Forelimb muscle (tissue), 1 donor: ENCODE results near the gene DNAJC12. TPM values are rescaled to one million over a fixed set of nuclear protein-coding genes. Genes with fewer than 3 reads are reported as not detected.
"Not testable (repeated sequence)": the region's sequence is repeated elsewhere in the genome, so short reads cannot be mapped to it uniquely, and the experiment has no call there.

Experiments used
- DNase-seq: peaks from one replicate; pipeline ENCODE4 v3.0.0-alpha.2; 2013; ENCODE audit warnings: low read depth
- polyA plus RNA-seq: library from polyadenylated mRNA; unstranded; fragments of 120-200 nt; gene quantifications from one replicate; pipeline ENCODE4 v1.2.1, GENCODE V29; 2013; ENCODE audit not compliant: insufficient read length

The DNAJC12 gene
- polyA plus RNA-seq, 1 donor: 5.6 TPM

GRCh38 chr10:67839951-67840350 is 2.0 kb upstream of the DNAJC12 start:
- DNase-seq: no peak

DNA sequence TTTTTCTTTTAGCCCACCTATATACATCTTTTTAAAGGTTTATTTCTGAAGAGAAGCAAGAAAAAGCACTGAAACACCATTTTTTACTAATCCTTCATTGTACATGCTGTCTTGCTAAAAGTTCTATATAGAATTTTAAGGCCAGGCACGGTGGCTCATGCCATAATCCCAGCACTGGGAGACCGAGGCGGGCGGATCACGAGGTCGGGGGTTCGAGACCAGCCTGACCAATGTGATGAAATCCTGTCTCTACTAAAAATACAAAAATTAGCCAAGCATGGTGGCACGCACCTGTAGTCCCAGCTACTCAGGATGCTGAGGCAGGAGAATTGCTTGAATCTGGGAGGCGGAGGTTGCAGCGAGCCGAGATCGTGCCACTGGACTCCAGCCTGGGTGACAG is 1.5 kb upstream of the DNAJC12 start:
- not testable (repeated sequence) for DNase-seq

DNA sequence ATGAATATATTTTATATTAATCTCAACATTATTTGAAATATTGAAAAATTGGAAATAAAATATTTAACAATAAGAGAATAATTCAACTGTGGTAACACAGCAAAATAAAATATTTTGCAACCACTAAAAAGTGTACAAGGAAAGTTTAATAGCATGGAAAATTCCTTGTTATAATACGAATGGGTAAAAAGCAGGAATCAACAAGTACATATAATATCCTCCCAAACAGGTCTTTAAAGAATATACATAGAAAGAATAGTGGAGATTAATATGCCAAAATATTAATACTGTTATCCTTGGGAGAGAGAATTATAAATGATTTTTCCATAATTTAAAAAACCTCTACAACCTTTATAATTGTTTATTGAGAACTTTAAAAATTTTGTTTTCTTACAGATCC is 1.0 kb downstream of the DNAJC12 start:
- no peak for DNase-seq

GRCh38 chr10:67836488-67836887 is 1.5 kb downstream of the DNAJC12 start:
- no peak for DNase-seq

GRCh38 chr10:67835541-67836394 is 2.2 kb downstream of the DNAJC12 start:
- not testable (repeated sequence) for DNase-seq

GRCh38 chr10:67834375-67834774 is 3.6 kb downstream of the DNAJC12 start:
- DNase-seq: no peak

GRCh38 chr10:67827811-67828210 is 10.2 kb downstream of the DNAJC12 start:
- no peak for DNase-seq

GRCh38 chr10:67819768-67820204 is 18.2 kb downstream of the DNAJC12 start:
- DNase-seq: no peak

DNA sequence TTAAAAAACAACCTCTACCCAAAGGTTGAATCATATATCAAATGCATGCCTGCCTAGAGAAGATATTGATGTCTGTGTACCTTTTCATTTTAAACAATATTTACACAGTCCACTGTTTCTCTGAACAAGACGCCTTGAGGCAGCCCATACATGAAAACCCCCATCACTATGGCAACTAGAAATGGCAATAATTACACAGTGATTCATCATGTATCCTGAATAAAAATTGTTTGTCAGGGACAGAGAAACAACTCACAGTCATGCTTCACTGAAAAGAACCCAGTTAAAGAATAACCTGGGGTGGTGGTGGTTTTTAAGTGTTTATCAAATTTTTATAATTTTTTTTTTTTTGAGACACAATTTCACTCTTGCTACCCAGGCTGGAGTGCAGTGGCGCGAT is 19.7 kb downstream of the DNAJC12 start:
- no peak for DNase-seq

- no peak for DNase-seq
Measured at GRCh38 chr10:67816719-67817118, 21.3 kb downstream of the DNAJC12 start.

- no peak for DNase-seq
Measured at GRCh38 chr10:67815571-67816059, 22.4 kb downstream of the DNAJC12 start.

GRCh38 chr10:67812007-67812406 is 26.0 kb downstream of the DNAJC12 start:
- no peak for DNase-seq

DNA sequence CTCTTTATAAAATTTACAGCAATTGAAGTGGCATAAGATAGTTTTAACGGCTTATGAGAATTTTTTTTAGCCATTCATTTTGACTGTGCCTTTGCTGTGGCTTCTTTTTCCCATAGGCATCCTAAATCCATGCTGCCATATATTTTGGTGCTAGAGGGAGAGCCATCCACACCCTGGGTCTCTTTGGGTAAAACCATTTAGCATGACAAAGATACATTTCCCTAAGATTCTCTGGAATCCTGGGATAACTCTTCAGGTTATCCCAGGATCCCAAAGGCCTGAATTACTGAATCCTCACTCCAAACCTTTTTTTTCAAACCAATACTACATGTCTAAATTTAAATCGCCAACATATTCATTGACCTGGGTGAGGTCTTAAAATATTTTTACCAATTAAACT is 28.9 kb downstream of the DNAJC12 start:
- no peak for DNase-seq

GRCh38 chr10:67808704-67809103 is 29.3 kb downstream of the DNAJC12 start:
- no peak for DNase-seq

- DNase-seq: no peak
Measured at GRCh38 chr10:67807855-67808456, 30.0 kb downstream of the DNAJC12 start.

DNA sequence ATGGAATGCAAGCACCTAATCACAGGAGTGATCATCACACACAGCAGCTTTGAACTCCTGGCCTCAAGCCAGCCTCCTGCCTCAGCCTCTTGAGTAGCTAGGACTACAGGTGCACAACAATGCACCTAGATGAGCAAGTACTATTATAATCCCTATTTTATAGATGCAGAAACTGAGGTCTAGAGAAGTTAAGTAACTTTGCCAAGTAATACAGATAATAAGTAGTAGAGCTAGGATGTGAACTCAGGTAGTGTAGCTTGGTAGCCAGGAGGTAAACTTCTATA is 33.7 kb downstream of the DNAJC12 start:
- DNase-seq: no peak

DNA sequence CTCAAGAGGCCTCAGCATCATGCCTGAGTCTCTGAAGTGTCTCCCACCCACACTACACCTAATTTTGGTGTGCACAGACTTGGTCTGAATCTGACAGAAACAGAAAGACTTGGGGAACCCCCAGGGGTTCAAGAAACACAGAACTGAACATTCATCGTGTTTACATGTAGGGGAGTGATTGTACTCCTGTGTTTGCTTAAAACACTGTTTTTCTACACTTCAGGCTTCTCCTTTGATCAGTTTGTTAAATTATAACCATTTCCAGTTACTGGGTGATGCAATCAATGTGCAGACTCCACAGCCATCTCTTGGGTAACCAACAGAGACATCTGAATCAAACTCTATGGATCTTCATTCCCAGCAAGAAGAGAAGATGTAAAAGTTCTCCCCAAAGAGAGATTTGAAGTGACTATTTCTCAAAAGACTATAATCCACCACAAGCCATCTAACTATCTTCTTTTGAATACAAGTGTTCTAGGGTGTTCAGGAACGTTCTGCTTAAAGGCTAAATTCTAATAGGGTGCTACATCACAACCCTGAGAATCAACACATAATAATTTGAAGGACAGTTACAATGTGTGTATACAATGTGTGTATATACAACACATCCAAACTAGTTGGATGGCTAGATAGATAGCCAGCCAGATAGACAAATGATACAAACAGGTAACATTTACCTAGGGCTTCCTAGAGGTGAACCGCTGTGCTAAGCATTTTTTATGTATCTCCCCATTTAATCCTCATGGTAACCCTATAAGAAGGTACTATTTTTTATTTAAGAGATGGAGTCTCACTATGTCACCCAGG is 34.2 kb downstream of the DNAJC12 start:
- no peak for DNase-seq

DNA sequence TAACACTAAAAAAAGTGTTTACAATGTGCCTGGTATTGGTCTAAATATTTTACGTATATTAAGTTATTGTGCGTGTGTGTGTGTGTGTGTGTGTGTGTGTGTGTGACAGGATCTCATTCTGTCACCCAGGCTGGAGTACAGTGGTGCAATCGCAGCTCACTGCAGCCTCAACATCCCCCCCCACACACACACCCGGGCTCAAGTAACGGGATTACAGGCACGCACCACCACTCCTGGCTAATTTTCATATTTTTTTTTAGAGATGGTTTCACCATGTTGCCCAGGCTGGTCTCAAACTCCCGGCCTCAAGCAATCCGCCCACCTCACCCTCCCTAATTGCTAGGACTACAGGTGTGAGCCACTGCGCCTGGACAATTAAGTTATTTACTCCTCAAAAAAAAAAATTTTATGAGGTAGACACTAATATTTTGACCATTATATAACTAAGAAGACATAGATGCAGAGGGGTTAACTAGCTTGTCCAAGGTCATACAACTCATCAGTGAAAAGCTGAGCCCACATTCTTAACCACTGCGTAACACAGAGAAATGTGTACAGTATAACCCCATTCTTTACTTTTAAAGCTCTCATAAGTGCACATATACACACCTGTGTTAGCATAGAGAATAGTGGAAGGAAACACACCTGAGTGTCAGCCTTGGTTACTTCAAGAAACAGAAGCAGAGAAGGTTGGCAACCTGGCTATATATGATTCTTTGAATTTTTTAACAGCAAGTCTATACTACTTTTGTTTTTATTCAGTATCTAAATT is 35.0 kb downstream of the DNAJC12 start:
- no peak for DNase-seq

DNA sequence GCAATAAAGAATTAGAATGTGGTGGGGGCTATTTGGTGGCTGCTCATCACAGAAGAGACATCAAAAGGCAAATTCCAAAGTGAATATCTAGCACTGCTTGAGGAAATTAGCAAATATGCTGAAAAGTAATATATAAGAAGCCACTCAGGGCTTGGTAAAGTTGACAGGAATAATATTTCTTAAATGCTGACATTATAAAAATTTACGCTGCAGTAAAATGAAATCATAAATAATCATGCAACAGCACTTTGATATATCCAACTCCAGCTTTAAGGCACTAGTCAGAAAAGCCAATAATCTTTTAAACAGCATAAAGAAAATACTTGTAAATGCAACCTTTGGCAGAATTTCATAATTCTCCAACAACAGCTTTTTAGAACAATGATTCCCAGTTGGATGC is 36.9 kb downstream of the DNAJC12 start:
- DNase-seq: no peak

- no peak for DNase-seq
Measured at GRCh38 chr10:67794909-67795460, 43.0 kb downstream of the DNAJC12 start.

DNA sequence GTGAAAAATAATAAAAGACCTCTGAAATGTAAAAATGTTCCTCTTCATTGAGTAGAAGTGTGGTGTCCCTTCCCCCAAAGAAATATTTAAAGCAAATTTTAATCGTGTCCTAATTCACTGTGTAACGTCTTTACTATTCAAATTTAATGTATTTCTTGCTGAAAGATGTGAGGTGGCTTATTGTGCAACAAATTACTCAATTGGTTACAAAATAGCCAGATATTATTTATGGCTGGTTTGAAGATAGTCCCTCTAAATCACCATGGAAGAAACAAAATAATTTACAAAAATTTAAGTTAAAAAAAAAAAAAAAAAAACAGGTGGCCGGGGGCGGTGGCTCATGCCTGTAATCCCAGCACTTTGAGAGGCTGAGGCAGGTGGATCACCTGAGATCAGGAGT is 43.7 kb downstream of the DNAJC12 start:
- no peak for DNase-seq
